Activated CD4-positive, alpha-beta T cell treated with anti-CD3 and anti-CD28 coated beads, Interleukin-2, amount 10 ng/mL, durations not matched to agents 7 days and 5 days (primary cell): ENCODE measurements around the gene MFAP5. TPM values are rescaled to one million over a fixed set of nuclear protein-coding genes. Genes with fewer than 3 reads are reported as not detected.

Experiments used
- CTCF ChIA-PET: fragments of 350-600 bp; sonication (Branson Sonifier 250); formaldehyde crosslinking; loops from one replicate; lab custom pipeline; 2021; ENCODE audit warnings: antibody characterized with exemption; lab: Charles Lee
- POLR2A ChIA-PET: fragments of 350-600 bp; sonication (Branson Sonifier 250); formaldehyde crosslinking; loops from one replicate; lab custom pipeline; 2021; ENCODE audit warnings: antibody characterized with exemption; lab: Charles Lee
- DNase-seq: peaks from one replicate; pipeline ENCODE4 v3.0.0-alpha.2; 2020
- H3K27ac Mint-ChIP-seq: one replicate; pipeline ENCODE4 v1.8.0; 2021; ENCODE audit warnings: mild to moderate bottlenecking, moderate library complexity, mixed read lengths
- H3K27me3 Mint-ChIP-seq: one replicate; pipeline ENCODE4 v1.8.0; 2021; ENCODE audit warnings: mixed read lengths
- H3K36me3 Mint-ChIP-seq: one replicate; pipeline ENCODE4 v1.8.0; 2021; ENCODE audit warnings: low read depth, mixed read lengths
- H3K4me1 Mint-ChIP-seq: one replicate; pipeline ENCODE4 v1.8.0; 2021; ENCODE audit warnings: mixed read lengths
- H3K4me3 Mint-ChIP-seq: one replicate; pipeline ENCODE4 v1.8.0; 2021; ENCODE audit warnings: mild to moderate bottlenecking, moderate library complexity, mixed read lengths
- H3K9me3 Mint-ChIP-seq: one replicate; pipeline ENCODE4 v1.8.0; 2021; ENCODE audit warnings: mixed read lengths
- total RNA-seq, 2 experiments: library from RNA; stranded (reverse); gene quantifications; one replicate each; pipeline ENCODE4 v1.2.3, GENCODE V29; 2021

MFAP5 gene
- total RNA-seq, 2 experiments from 2014 or later: not detected

GRCh38 chr12:8609061-8609570, 53.5 kb downstream of the MFAP5 start:
- H3K27ac Mint-ChIP-seq: no peak overlapping the region
- H3K27me3 Mint-ChIP-seq: peaks cover 21% of the 10 kb centered on the region
- POLR2A ChIA-PET: no interaction called here

GRCh38 chr12:8606890-8607289, 55.7 kb downstream of the MFAP5 start:
- Mint-ChIP-seq H3K4me3 (no peak overlapping the region), H3K27ac (no peak overlapping the region), H3K27me3 (peaks cover 32% of the 10 kb centered on the region), H3K9me3 (no peaks in the 10 kb centered on the region), H3K4me1 (peaks cover 11% of the 10 kb centered on the region), H3K36me3 (no peaks in the 10 kb centered on the region)
- POLR2A ChIA-PET: no interaction called here
- CTCF ChIA-PET: no interaction called here
- DNase-seq: no peak

More at GRCh38 chr12:8609061-8609570, 53.5 kb downstream of the MFAP5 start:
- peak; percentile 15 for DNase-seq
- H3K36me3 Mint-ChIP-seq: no peaks in the 10 kb centered on the region
- H3K9me3 Mint-ChIP-seq: no peaks in the 10 kb centered on the region
- peak overlapping the region; percentile 49 for H3K4me3 Mint-ChIP-seq
- CTCF ChIA-PET: interaction anchor here (0.8 to 1.5 kb wide), 2 partner anchors 9 to 65 kb away, joined by 3 read pairs; no protein-coding TSS in a partner anchor
- peaks cover 11% of the 10 kb centered on the region for H3K4me1 Mint-ChIP-seq

GRCh38 chr12:8605057-8605456, 57.6 kb downstream of the MFAP5 start:
- ChIA-PET POLR2A (no interaction called here), CTCF (no interaction called here)
- no peak for DNase-seq
- Mint-ChIP-seq H3K27me3 (peaks cover 37% of the 10 kb centered on the region), H3K4me3 (no peak overlapping the region), H3K4me1 (peaks cover 11% of the 10 kb centered on the region), H3K36me3 (no peaks in the 10 kb centered on the region), H3K9me3 (no peaks in the 10 kb centered on the region), H3K27ac (no peak overlapping the region)

GRCh38 chr12:8603856-8604255, 58.8 kb downstream of the MFAP5 start:
- no peaks in the 10 kb centered on the region for H3K36me3 Mint-ChIP-seq
- no peak for DNase-seq
- CTCF ChIA-PET: no interaction called here
- POLR2A ChIA-PET: no interaction called here
- no peaks in the 10 kb centered on the region for H3K9me3 Mint-ChIP-seq
- H3K27ac Mint-ChIP-seq: no peak overlapping the region
- H3K4me1 Mint-ChIP-seq: peaks cover 2% of the 10 kb centered on the region
- H3K4me3 Mint-ChIP-seq: no peak overlapping the region
- H3K27me3 Mint-ChIP-seq: peaks cover 39% of the 10 kb centered on the region

- Mint-ChIP-seq H3K9me3 (no peaks in the 10 kb centered on the region), H3K27ac (no peak overlapping the region), H3K27me3 (peaks cover 36% of the 10 kb centered on the region), H3K4me1 (no peaks in the 10 kb centered on the region), H3K4me3 (no peak overlapping the region), H3K36me3 (no peaks in the 10 kb centered on the region)
- ChIA-PET CTCF (no interaction called here), POLR2A (no interaction called here)
- no peak for DNase-seq
These were observed 59.3 kb downstream of the MFAP5 start for GRCh38 chr12:8603286-8603685.

GRCh38 chr12:8596561-8596960, 66.1 kb downstream of the MFAP5 start:
- DNase-seq: no peak
- ChIA-PET POLR2A (no interaction called here), CTCF (interaction anchor here (0.6 kb wide), 1 partner anchor 112 kb away, joined by 6 read pairs; no protein-coding TSS in a partner anchor)
- no peaks in the 10 kb centered on the region for H3K36me3 Mint-ChIP-seq
- no peak overlapping the region for H3K27ac Mint-ChIP-seq
- no peaks in the 10 kb centered on the region for H3K4me1 Mint-ChIP-seq
- no peak overlapping the region for H3K4me3 Mint-ChIP-seq
- H3K9me3 Mint-ChIP-seq: no peaks in the 10 kb centered on the region
- peaks cover 20% of the 10 kb centered on the region for H3K27me3 Mint-ChIP-seq

Other genes with a start within 250 kb of the MFAP5 start
- gene CLEC6A, start 206.9 kb downstream of the MFAP5 start, total RNA-seq: not detected
- gene CLEC4D, start 149.3 kb downstream of the MFAP5 start, total RNA-seq: not detected
- gene CLEC4E, start 121.9 kb downstream of the MFAP5 start, total RNA-seq: not detected
- gene AICDA, start 50.0 kb downstream of the MFAP5 start, total RNA-seq: not detected
- 1 to 10 TPM; 4.7 TPM for gene RIMKLB, start 35.2 kb upstream of the MFAP5 start, total RNA-seq
- not detected for gene A2ML1, start 159.8 kb upstream of the MFAP5 start, total RNA-seq